WTC11 (cell line): ENCODE measurements around the gene SLC5A3. TPM values are rescaled to one million over a fixed set of nuclear protein-coding genes. Genes with fewer than 3 reads are reported as not detected.

Experiments used
- ATAC-seq: fragments of 200-7000 bp; cut with Tn5 transposase; 2 replicates; pipeline ENCODE4 v1.10.0; 2021; ENCODE audit warnings: mild to moderate bottlenecking, moderate library complexity
- CTCF ChIA-PET: fragments of 300-600 bp; sonication (Branson Sonifier 250); formaldehyde crosslinking; loops from one replicate; lab custom pipeline; 2021; ENCODE audit warnings: antibody characterized with exemption; lab: Charles Lee
- POLR2A ChIA-PET: fragments of 350-600 bp; sonication (Branson Sonifier 250); formaldehyde crosslinking; loops from one replicate; lab custom pipeline; 2021; ENCODE audit warnings: antibody characterized with exemption; lab: Charles Lee
- DNase-seq: peaks from one replicate; pipeline ENCODE4 v3.0.0; 2021; ENCODE audit warnings: low spot score
- H3K27ac Mint-ChIP-seq: 2 replicates; pipeline ENCODE4 v1.8.0; 2021; ENCODE audit warnings: mixed read lengths
- H3K27me3 Mint-ChIP-seq: 2 replicates; pipeline ENCODE4 v1.8.0; 2021; ENCODE audit warnings: low read depth, mild to moderate bottlenecking, moderate library complexity, mixed read lengths
- H3K36me3 Mint-ChIP-seq: 2 replicates; pipeline ENCODE4 v1.8.0; 2021; ENCODE audit warnings: mixed read lengths
- H3K4me1 Mint-ChIP-seq: 2 replicates; pipeline ENCODE4 v1.8.0; 2022; ENCODE audit warnings: mixed read lengths
- H3K4me3 Mint-ChIP-seq: 2 replicates; pipeline ENCODE4 v1.8.0; 2021; ENCODE audit warnings: mild to moderate bottlenecking, moderate library complexity, mixed read lengths
- H3K9me3 Mint-ChIP-seq: 2 replicates; pipeline ENCODE4 v1.8.0; 2021; ENCODE audit warnings: mixed read lengths
- AFF4 ChIP-seq: sonication (generic); formaldehyde crosslinking; IDR thresholded peaks from 2 replicates; pipeline ENCODE4 v1.8.1; 2023; ENCODE audit warnings: mild to moderate bottlenecking, missing genetic modification reagents, borderline replicate concordance
- AR ChIP-seq: fragments of 250-450 bp; sonication (Bioruptor Pico); IDR thresholded peaks from 2 replicates; pipeline ENCODE4 v1.9.0; 2021; ENCODE audit warnings: mild to moderate bottlenecking
- ATF2 ChIP-seq: sonication (generic); formaldehyde crosslinking; IDR thresholded peaks from 2 replicates; pipeline ENCODE4 v1.8.1; 2022; ENCODE audit warnings: low read depth, missing genetic modification reagents, borderline replicate concordance
- CTCF ChIP-seq: fragments of 200-600 bp; IDR thresholded peaks from 2 replicates; pipeline ENCODE4 v1.8.0; 2022; ENCODE audit warnings: antibody characterized with exemption
- ETV6 ChIP-seq: sonication (generic); formaldehyde crosslinking; IDR thresholded peaks from 2 replicates; pipeline ENCODE4 v1.8.1; 2022; ENCODE audit warnings: mild to moderate bottlenecking, missing genetic modification reagents
- FOXK1 ChIP-seq: sonication (generic); formaldehyde crosslinking; IDR thresholded peaks from 2 replicates; pipeline ENCODE4 v1.8.0; 2022; ENCODE audit warnings: mild to moderate bottlenecking, moderate library complexity, missing genetic modification reagents
- FOXP4 ChIP-seq: sonication (generic); formaldehyde crosslinking; IDR thresholded peaks from 2 replicates; pipeline ENCODE4 v1.8.0; 2022; ENCODE audit warnings: mild to moderate bottlenecking, missing genetic modification reagents
- MXD4 ChIP-seq: fragments of 250-450 bp; sonication (Bioruptor Pico); IDR thresholded peaks from 2 replicates; pipeline ENCODE4 v1.8.0; 2021; ENCODE audit warnings: mild to moderate bottlenecking, moderate library complexity, borderline replicate concordance
- MYBL2 ChIP-seq: sonication (generic); formaldehyde crosslinking; IDR thresholded peaks from 2 replicates; pipeline ENCODE4 v1.8.1; 2023; ENCODE audit warnings: mild to moderate bottlenecking, moderate library complexity, missing genetic modification reagents
- RELA ChIP-seq: sonication (generic); formaldehyde crosslinking; IDR thresholded peaks from 2 replicates; pipeline ENCODE4 v1.8.1; 2022; ENCODE audit warnings: missing genetic modification reagents, mild to moderate bottlenecking, borderline replicate concordance
- SP1 ChIP-seq: sonication (generic); formaldehyde crosslinking; conservative IDR thresholded peaks from 2 replicates; pipeline ENCODE4 v1.8.1; 2022; ENCODE audit warnings: missing genetic modification reagents
- STAT6 ChIP-seq: sonication (generic); formaldehyde crosslinking; conservative IDR thresholded peaks from 2 replicates; pipeline ENCODE4 v1.8.1; 2023; ENCODE audit warnings: mild to moderate bottlenecking, low read depth, missing genetic modification reagents, moderate library complexity
- TP53 ChIP-seq: sonication (generic); formaldehyde crosslinking; IDR thresholded peaks from 2 replicates; pipeline ENCODE4 v1.8.1; 2023; ENCODE audit warnings: mild to moderate bottlenecking, missing genetic modification reagents
- USF1 ChIP-seq: sonication (generic); formaldehyde crosslinking; IDR thresholded peaks from 2 replicates; pipeline ENCODE4 v1.8.0; 2022; ENCODE audit warnings: mild to moderate bottlenecking, missing genetic modification reagents
- ZNF317 ChIP-seq: sonication (generic); formaldehyde crosslinking; IDR thresholded peaks from 2 replicates; pipeline ENCODE4 v1.8.1; 2023; ENCODE audit warnings: low read depth, mild to moderate bottlenecking, moderate library complexity, missing genetic modification reagents, borderline replicate concordance
- ZNF416 ChIP-seq: fragments of 250-450 bp; sonication (Bioruptor Pico); IDR thresholded peaks from 2 replicates; pipeline ENCODE4 v1.9.0; 2021; ENCODE audit warnings: mild to moderate bottlenecking, inconsistent platforms
- ZNF425 ChIP-seq: fragments of 250-450 bp; sonication (Bioruptor Pico); conservative IDR thresholded peaks from 2 replicates; pipeline ENCODE4 v1.9.0; 2021; ENCODE audit warnings: mild to moderate bottlenecking
- total RNA-seq: library from RNA; stranded (reverse); gene quantifications from 3 replicates; pipeline ENCODE4 v1.2.3, GENCODE V29; 2021

Gene SLC5A3
- total RNA-seq, 1 experiment from 2014 or later: 14.8 TPM

GRCh38 chr21:34086887-34087306 lies 13.5 kb downstream of the SLC5A3 start:
- Mint-ChIP-seq H3K4me3 (no peak overlapping the region), H3K4me1 (peaks cover 49% of the 10 kb centered on the region), H3K27me3 (no peaks in the 10 kb centered on the region), H3K36me3 (no peaks in the 10 kb centered on the region; the same call in 1 of the 2 replicates), H3K9me3 (no peaks in the 10 kb centered on the region), H3K27ac (no peak overlapping the region)
- TF ChIP-seq ZNF317 (no peak), MYBL2 (CRISPR knock-in tag) (no peak), SP1 (CRISPR knock-in tag) (no peak), ZNF416 (no peak), ZNF425 (CRISPR knock-in tag) (no peak), RELA (CRISPR knock-in tag) (no peak), USF1 (CRISPR knock-in tag) (no peak)
- no peak for ATAC-seq
- no peak for DNase-seq
- ChIA-PET CTCF (no interaction called here), POLR2A (interaction anchor here (0.5 kb wide), 1 partner anchor 399 kb away, joined by 3 read pairs; no protein-coding TSS in a partner anchor)

- Mint-ChIP-seq H3K4me3 (no peak overlapping the region), H3K27me3 (no peaks in the 10 kb centered on the region), H3K4me1 (peaks cover 38% of the 10 kb centered on the region), H3K27ac (no peak overlapping the region), H3K9me3 (no peaks in the 10 kb centered on the region), H3K36me3 (no peaks in the 10 kb centered on the region)
- ChIA-PET POLR2A (no interaction called here), CTCF (no interaction called here)
- ATAC-seq (no peak), DNase-seq (no peak)
- TF ChIP-seq STAT6 (CRISPR knock-in tag) (no peak), MXD4 (CRISPR knock-in tag) (no peak), FOXP4 (CRISPR knock-in tag) (no peak), CTCF (no peak), ETV6 (no peak), TP53 (CRISPR knock-in tag) (no peak), FOXK1 (CRISPR knock-in tag) (no peak), AR (CRISPR knock-in tag) (no peak), ATF2 (no peak), AFF4 (CRISPR knock-in tag) (no peak)
Measured at GRCh38 chr21:34088752-34089151, 15.4 kb downstream of the SLC5A3 start.
